ENCODE data around the gene CPSF3. TPM values are rescaled to one million over a fixed set of nuclear protein-coding genes. Genes with fewer than 3 reads are reported as not detected.

Gene CPSF3
- total RNA-seq, 1 donor from 2014 or later: 19.4 TPM

DNA sequence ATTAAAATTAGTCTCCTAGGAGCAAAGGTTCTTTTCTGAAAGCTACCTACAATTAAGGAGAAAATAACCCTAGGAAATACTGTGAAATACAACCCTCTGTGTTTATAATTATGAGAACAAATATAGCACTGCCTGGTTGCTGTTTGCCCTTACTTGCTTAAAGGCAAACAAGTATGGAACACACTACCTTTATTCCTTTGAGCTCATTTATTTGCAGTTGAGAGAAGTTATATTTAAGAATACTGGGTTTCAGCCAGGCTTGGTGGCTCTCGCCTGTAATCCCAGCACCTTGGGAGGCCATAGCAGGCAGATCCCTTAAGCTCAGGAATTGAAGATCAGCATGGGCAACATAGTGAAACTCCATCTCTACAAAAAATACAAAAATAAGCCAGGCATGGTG lies 27.8 kb downstream of the CPSF3 start:
- H3K27me3 ChIP-seq: no peaks in the 10 kb centered on the region
- DNase-seq (ENCODE audit: extremely low spot score in 2 of 2): no peak
- H3K9me3 ChIP-seq: no peaks in the 10 kb centered on the region
- peaks cover 0 to 44% of the 10 kb centered on the region in 2 donors for H3K36me3 ChIP-seq
- intact Hi-C loops (cut with DNase I): no loop called here
- H3K27ac ChIP-seq: no peak overlapping the region
- H3K4me1 ChIP-seq: no peaks in the 10 kb centered on the region
- TF ChIP-seq, protein P1, sequence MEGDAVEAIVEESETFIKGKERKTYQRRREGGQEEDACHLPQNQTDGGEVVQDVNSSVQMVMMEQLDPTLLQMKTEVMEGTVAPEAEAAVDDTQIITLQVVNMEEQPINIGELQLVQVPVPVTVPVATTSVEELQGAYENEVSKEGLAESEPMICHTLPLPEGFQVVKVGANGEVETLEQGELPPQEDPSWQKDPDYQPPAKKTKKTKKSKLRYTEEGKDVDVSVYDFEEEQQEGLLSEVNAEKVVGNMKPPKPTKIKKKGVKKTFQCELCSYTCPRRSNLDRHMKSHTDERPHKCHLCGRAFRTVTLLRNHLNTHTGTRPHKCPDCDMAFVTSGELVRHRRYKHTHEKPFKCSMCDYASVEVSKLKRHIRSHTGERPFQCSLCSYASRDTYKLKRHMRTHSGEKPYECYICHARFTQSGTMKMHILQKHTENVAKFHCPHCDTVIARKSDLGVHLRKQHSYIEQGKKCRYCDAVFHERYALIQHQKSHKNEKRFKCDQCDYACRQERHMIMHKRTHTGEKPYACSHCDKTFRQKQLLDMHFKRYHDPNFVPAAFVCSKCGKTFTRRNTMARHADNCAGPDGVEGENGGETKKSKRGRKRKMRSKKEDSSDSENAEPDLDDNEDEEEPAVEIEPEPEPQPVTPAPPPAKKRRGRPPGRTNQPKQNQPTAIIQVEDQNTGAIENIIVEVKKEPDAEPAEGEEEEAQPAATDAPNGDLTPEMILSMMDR (IDR thresholded peaks at IDR 0.05): no peak
- TF ChIP-seq POLR2A (IDR thresholded peaks at IDR 0.05) (no peak), POLR2AphosphoS5 (IDR thresholded peaks at IDR 0.05; ENCODE audit: insufficient read depth in 1 of 2, low read depth in 1 of 2) (no peak)
- no peak overlapping the region for H3K4me3 ChIP-seq

DNA sequence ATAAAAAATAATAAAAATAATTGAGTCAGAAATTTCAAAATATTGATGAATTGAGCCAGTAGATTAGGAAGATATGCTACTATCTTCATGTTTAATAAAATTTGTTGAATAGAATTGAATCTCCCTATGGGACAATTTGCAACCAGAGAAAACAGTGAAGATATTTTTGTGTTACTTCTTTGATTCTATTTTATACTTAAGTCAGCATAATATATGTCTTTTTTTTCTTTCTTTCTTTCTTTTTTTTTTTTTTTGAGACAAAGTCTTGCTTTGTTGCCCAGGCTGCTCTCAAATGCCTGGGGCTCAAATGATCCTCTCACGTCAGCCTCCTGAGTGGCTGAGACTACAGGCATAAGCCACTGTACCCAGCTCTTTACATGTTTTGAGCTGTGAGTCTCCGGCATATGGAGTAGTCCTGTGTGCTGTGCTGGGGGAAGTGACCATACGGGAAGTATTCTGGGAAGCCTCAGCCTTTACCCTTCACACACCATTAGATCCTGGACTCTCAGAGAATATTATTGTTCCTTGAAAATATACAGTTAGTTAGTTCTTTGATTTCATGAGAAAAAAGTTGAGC lies 37.1 kb downstream of the CPSF3 start:
- Histone ChIP-seq H3K4me3 (no peak overlapping the region), H3K9me3 (no peaks in the 10 kb centered on the region), H3K27me3 (no peaks in the 10 kb centered on the region), H3K27ac (no peak overlapping the region), H3K4me1 (no peaks in the 10 kb centered on the region), H3K36me3 (peaks cover 0 to 21% of the 10 kb centered on the region in 2 donors)
- DNase-seq (ENCODE audit: extremely low spot score in 2 of 2): no peak
- TF ChIP-seq POLR2A (IDR thresholded peaks at IDR 0.05) (no peak), POLR2AphosphoS5 (IDR thresholded peaks at IDR 0.05; ENCODE audit: insufficient read depth in 1 of 2, low read depth in 1 of 2) (no peak)
- TF ChIP-seq, protein P1 (IDR thresholded peaks at IDR 0.05): no peak
- intact Hi-C loops (cut with DNase I): no loop called here

DNA sequence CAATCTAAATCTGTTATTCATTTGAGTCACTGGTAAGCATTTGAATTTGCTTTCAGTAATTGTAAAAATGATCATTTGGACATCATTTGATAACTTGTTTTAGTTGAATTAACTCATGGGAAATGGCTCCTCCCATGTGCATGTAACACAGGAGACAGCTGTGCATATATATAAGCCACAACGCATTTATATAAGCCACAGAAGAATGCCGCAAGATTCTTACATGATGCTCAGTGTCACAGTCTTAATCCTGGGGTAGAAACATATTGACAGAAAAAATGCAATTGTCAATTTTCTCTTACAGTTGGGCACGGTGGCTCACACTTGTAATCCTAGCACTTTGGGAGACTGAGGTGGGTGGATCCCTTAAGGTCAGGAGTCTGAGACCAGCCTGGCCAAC lies 37.6 kb downstream of the CPSF3 start:
- Histone ChIP-seq H3K27me3 (no peaks in the 10 kb centered on the region), H3K9me3 (no peaks in the 10 kb centered on the region), H3K36me3 (peaks cover 0 to 19% of the 10 kb centered on the region in 2 donors), H3K4me3 (no peak overlapping the region), H3K4me1 (no peaks in the 10 kb centered on the region), H3K27ac (no peak overlapping the region)
- TF ChIP-seq, protein P1 (IDR thresholded peaks at IDR 0.05): no peak
- TF ChIP-seq POLR2AphosphoS5 (IDR thresholded peaks at IDR 0.05; ENCODE audit: insufficient read depth in 1 of 2, low read depth in 1 of 2) (no peak), POLR2A (IDR thresholded peaks at IDR 0.05) (no peak)
- DNase-seq (ENCODE audit: extremely low spot score in 2 of 2): no peak
- intact Hi-C loops (cut with DNase I): no loop called here

DNA sequence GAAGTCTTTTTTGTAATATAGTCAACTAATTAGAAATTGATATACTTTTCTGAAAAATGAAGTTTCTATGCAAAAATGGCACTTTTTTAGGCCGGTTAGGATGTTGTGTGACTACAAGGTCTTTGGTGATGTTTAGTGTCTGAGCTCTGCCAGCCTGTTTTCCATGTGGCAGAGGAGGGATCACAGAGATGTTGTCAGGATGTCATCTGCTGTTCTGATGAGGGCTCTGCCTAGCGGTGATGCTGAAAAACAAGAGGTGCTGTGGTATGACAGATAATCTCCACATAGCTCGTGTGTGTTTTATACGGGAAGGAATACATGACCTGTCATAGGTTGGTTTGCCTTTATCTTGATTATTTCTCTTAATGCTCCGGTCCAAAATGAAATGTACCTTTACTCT lies 38.9 kb downstream of the CPSF3 start:
- H3K27ac ChIP-seq: no peak overlapping the region
- TF ChIP-seq POLR2AphosphoS5 (IDR thresholded peaks at IDR 0.05; ENCODE audit: insufficient read depth in 1 of 2, low read depth in 1 of 2) (no peak), POLR2A (IDR thresholded peaks at IDR 0.05) (no peak)
- TF ChIP-seq, protein P1 (IDR thresholded peaks at IDR 0.05): no peak
- no peaks in the 10 kb centered on the region for H3K4me1 ChIP-seq
- intact Hi-C loops (cut with DNase I): no loop called here
- H3K9me3 ChIP-seq: no peaks in the 10 kb centered on the region
- no peak for DNase-seq (ENCODE audit: extremely low spot score in 2 of 2)
- no peak overlapping the region for H3K4me3 ChIP-seq
- H3K27me3 ChIP-seq: no peaks in the 10 kb centered on the region
- peaks cover 0 to 11% of the 10 kb centered on the region in 2 donors for H3K36me3 ChIP-seq

DNA sequence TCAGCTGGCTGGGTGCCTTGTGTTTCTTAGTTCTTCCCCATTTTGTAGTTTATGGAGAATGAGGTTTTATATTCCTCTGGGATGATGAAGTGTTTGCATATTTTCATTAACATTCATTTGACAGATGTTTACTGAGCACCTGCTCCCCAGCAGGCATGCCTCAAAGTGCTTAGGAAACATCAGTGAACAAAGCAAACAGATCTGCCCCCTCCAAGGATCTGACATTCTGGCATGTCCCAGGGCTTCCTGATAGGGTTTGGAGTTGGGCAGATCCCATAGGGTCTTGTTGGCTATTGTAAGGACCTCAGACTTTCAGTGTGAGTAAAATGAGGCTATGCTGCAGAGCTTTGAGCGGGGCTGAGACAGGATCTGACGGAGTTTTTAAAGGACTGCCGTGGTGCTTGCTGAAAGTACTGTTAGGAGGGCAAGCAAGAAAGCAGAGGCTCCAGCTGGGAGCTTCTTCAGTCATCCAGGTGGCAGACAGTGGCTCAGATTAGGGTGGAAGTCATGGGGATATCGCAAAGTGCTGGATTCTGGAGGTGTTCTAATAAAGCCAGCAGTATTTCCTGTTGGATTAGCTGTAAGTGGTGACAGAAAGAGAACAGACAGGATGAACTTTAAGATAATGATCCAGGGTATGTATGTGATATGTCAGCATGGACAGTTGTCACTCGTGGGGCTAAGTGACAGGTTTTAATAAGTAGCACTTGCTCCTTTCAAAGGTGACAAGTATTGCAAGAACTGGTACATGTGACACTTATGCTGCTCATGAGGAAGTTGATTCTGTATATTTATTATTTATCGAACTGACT lies 39.6 kb downstream of the CPSF3 start:
- H3K27me3 ChIP-seq: no peaks in the 10 kb centered on the region
- no peak for DNase-seq (ENCODE audit: extremely low spot score in 2 of 2)
- H3K4me1 ChIP-seq: no peaks in the 10 kb centered on the region
- intact Hi-C loops (cut with DNase I): no loop called here
- peaks cover 0 to 17% of the 10 kb centered on the region in 2 donors for H3K36me3 ChIP-seq
- H3K4me3 ChIP-seq: no peak overlapping the region
- TF ChIP-seq POLR2AphosphoS5 (IDR thresholded peaks at IDR 0.05; ENCODE audit: insufficient read depth in 1 of 2, low read depth in 1 of 2): no peak
- H3K27ac ChIP-seq: no peak overlapping the region
- no peaks in the 10 kb centered on the region for H3K9me3 ChIP-seq

All from vagina (tissue), 2 donors.